ENCODE data around the gene FZD4. TPM values are rescaled to one million over a fixed set of nuclear protein-coding genes. Genes with fewer than 3 reads are reported as not detected.
"Not testable (repeated sequence)": the region's sequence is repeated elsewhere in the genome, so short reads cannot be mapped to it uniquely, and the experiment has no call there.

The FZD4 gene
- 3.9 and 4.5 TPM in 2 replicates for total RNA-seq (2021)
- long read RNA-seq, partial matches to known transcripts = 0 of 4 reads
- long read RNA-seq, other reads (novel, unspliced or antisense) = 4 of 4 reads

- Histone ChIP-seq H3K23me2 (ENCODE audit: insufficient read length, low read depth, low read length, poor library complexity, severe bottlenecking) (peaks cover 14% of the 10 kb centered on the region), H2BK15ac (ENCODE audit: low read depth, low read length) (no peak within 1 kb of the TSS), H4K20me1 (ENCODE audit: control insufficient read depth, insufficient read depth, insufficient read length) (no peaks in the 10 kb centered on the region), H3K14ac (ENCODE audit: insufficient read depth, low read length) (peak within 1 kb of the TSS; percentile 89), H4K91ac (ENCODE audit: insufficient read length, low read depth, low read length) (no peak within 1 kb of the TSS), H2BK12ac (ENCODE audit: insufficient read length, low read depth, low read length) (no peak within 1 kb of the TSS), H2BK120ac (ENCODE audit: low read depth, low read length, poor library complexity, severe bottlenecking) (no peak within 1 kb of the TSS), H3K23ac (ENCODE audit: insufficient read length, low read depth, low read length) (no peak within 1 kb of the TSS), H3K79me2 (ENCODE audit: insufficient read depth, low read length) (no peaks in the 10 kb centered on the region), H3K56ac (ENCODE audit: insufficient read length, low read depth, low read length) (no peak within 1 kb of the TSS), H3K4me2 (ENCODE audit: insufficient read depth, insufficient read length, low read length) (peak within 1 kb of the TSS; percentile 95), H2AK5ac (ENCODE audit: insufficient read length, low read length) (no peak within 1 kb of the TSS), H2BK20ac (ENCODE audit: low read depth, low read length, poor library complexity, severe bottlenecking) (no peak within 1 kb of the TSS), H3T11ph (ENCODE audit: low read length) (no peak within 1 kb of the TSS), H4K8ac (replicated peaks; ENCODE audit: insufficient read length, low read depth, low read length) (no peak within 1 kb of the TSS), H3K4ac (ENCODE audit: low read depth, low read length) (no peak within 1 kb of the TSS), H3K4me1 (ENCODE audit: insufficient read depth, low read length) (peaks cover 4% of the 10 kb centered on the region; the same call in 1 of the 2 replicates), H3K27me3 (ENCODE audit: insufficient read depth, low read length) (peaks cover 7% of the 10 kb centered on the region; the same call in 1 of the 2 replicates), H2BK5ac (ENCODE audit: insufficient read length, low read length) (no peak within 1 kb of the TSS), H4K5ac (ENCODE audit: insufficient read length, low read depth, low read length) (no peak within 1 kb of the TSS), H3K79me1 (ENCODE audit: insufficient read depth, low read depth, low read length, poor library complexity, severe bottlenecking) (no peaks in the 10 kb centered on the region), H2AFZ (ENCODE audit: low read length) (peak within 1 kb of the TSS; percentile 70), H3K27ac (ENCODE audit: insufficient read length, low read depth, low read length) (no peak within 1 kb of the TSS), H3K9me3 (ENCODE audit: control insufficient read depth, low read depth, low read length) (no peaks in the 10 kb centered on the region), H3K9ac (ENCODE audit: extremely low read depth, insufficient read length, low read length) (peak within 1 kb of the TSS; percentile 79), H3K18ac (ENCODE audit: insufficient read length, low read depth, low read length) (peak within 1 kb of the TSS; percentile 86)
- Mint-ChIP-seq H3K27me3 (ENCODE audit: low read depth) (peaks cover 27% of the 10 kb centered on the region), H3K9me3 (no peaks in the 10 kb centered on the region; a peak in 2 of 5 replicates), H3K4me3 (peak within 1 kb of the TSS; percentile 83 to 91), H3K4me1 (peaks cover 30 to 35% of the 10 kb centered on the region in 2 experiments), H3K36me3 (ENCODE audit: insufficient read depth in 1 of 3, low read depth in 3 of 3) (peaks cover 14 to 26% (median 21%) of the 10 kb centered on the region in 3 experiments), H3K27ac (peak within 1 kb of the TSS; percentile 91 to 96 (median 92); a peak in 6 of 7 replicates)
- 0 out of 3 replicates have a peak, but pooled peaks have one; percentile 23 for TF ChIP-seq CTCF (conservative IDR thresholded peaks at IDR 0.05)
- WGBS (ENCODE audit: extremely low coverage, insufficient read length, low lambda C conversion rate) = no CpG with 5 or more reads among the region's 64 CpGs
- peak; percentile 90 for DNase-seq
These were observed at the start of gene FZD4 for GRCh38 chr11:86955361-86956120. Gene FZD4 (minus strand): TSS chr11:86955395. CDS start chr11:86955085, 310 bp downstream.

GRCh38 chr11:87004281-87004680 is 49.1 kb upstream of the FZD4 start:
- not testable (repeated sequence) for H2BK12ac ChIP-seq (ENCODE audit: insufficient read length, low read depth, low read length); H3K9ac ChIP-seq (ENCODE audit: extremely low read depth, insufficient read length, low read length); H4K8ac ChIP-seq (replicated peaks; ENCODE audit: insufficient read length, low read depth, low read length); H4K91ac ChIP-seq (ENCODE audit: insufficient read length, low read depth, low read length); H3K23ac ChIP-seq (ENCODE audit: insufficient read length, low read depth, low read length); H3K79me2 ChIP-seq (ENCODE audit: insufficient read depth, low read length); H3K27ac ChIP-seq (ENCODE audit: insufficient read length, low read depth, low read length); H2BK15ac ChIP-seq (ENCODE audit: low read depth, low read length); H3K4ac ChIP-seq (ENCODE audit: low read depth, low read length); DNase-seq; H3K56ac ChIP-seq (ENCODE audit: insufficient read length, low read depth, low read length); H3K14ac ChIP-seq (ENCODE audit: insufficient read depth, low read length); H3K18ac ChIP-seq (ENCODE audit: insufficient read length, low read depth, low read length); H3K4me2 ChIP-seq (ENCODE audit: insufficient read depth, insufficient read length, low read length); H2BK20ac ChIP-seq (ENCODE audit: low read depth, low read length, poor library complexity, severe bottlenecking); H3K36me3 Mint-ChIP-seq (ENCODE audit: insufficient read depth in 1 of 3, low read depth in 3 of 3); H3K27me3 Mint-ChIP-seq (ENCODE audit: low read depth); H3K27me3 ChIP-seq (ENCODE audit: insufficient read depth, low read length); H3K9me3 ChIP-seq (ENCODE audit: control insufficient read depth, low read depth, low read length); H4K5ac ChIP-seq (ENCODE audit: insufficient read length, low read depth, low read length); H3K79me1 ChIP-seq (ENCODE audit: insufficient read depth, low read depth, low read length, poor library complexity, severe bottlenecking); H2BK5ac ChIP-seq (ENCODE audit: insufficient read length, low read length); H3T11ph ChIP-seq (ENCODE audit: low read length); H3K4me3 Mint-ChIP-seq; H3K23me2 ChIP-seq (ENCODE audit: insufficient read length, low read depth, low read length, poor library complexity, severe bottlenecking); H3K9me3 Mint-ChIP-seq; H2AK5ac ChIP-seq (ENCODE audit: insufficient read length, low read length); H3K27ac Mint-ChIP-seq; H2AFZ ChIP-seq (ENCODE audit: low read length); H4K20me1 ChIP-seq (ENCODE audit: control insufficient read depth, insufficient read depth, insufficient read length); H3K4me1 ChIP-seq (ENCODE audit: insufficient read depth, low read length); H2BK120ac ChIP-seq (ENCODE audit: low read depth, low read length, poor library complexity, severe bottlenecking)
- WGBS (ENCODE audit: extremely low coverage, insufficient read length, low lambda C conversion rate) = no CpG with 5 or more reads among the region's 4 CpGs
- H3K4me1 Mint-ChIP-seq = peaks cover 11 to 13% of the 10 kb centered on the region in 2 experiments
